Testis (tissue), 3 donors: ENCODE measurements around the gene PGP. TPM values are rescaled to one million over a fixed set of nuclear protein-coding genes. Genes with fewer than 3 reads are reported as not detected.

Source experiments
- DNase-seq: peaks from one replicate; pipeline ENCODE4 v3.0.0-alpha.2; 2019
- H3K27ac ChIP-seq, 2 donors: fragments of 200-600 bp; sonication (generic); one replicate each; pipeline ENCODE4 v1.5.1; 2019
- H3K27me3 ChIP-seq: fragments of 200-600 bp; sonication (generic); one replicate; pipeline ENCODE4 v1.5.1; 2019
- H3K36me3 ChIP-seq: fragments of 200-600 bp; sonication (generic); one replicate; pipeline ENCODE4 v1.5.1; 2017; ENCODE audit warnings: low read depth; ENCODE audit errors: missing control alignments
- H3K4me1 ChIP-seq: fragments of 200-600 bp; sonication (generic); one replicate; pipeline ENCODE4 v1.5.1; 2019
- H3K4me3 ChIP-seq, 2 donors: fragments of 200-600 bp; sonication (generic); one replicate each; pipeline ENCODE4 v1.5.1; 2017 to 2019
- H3K9me3 ChIP-seq: fragments of 200-600 bp; sonication (generic); one replicate; pipeline ENCODE4 v1.5.1; 2017
- CTCF ChIP-seq, 3 experiments: fragments of 450-650 bp in 2 of 3; fragments of 200-600 bp in 1 of 3; sonication (generic) in 1 of 3; IDR thresholded peaks; one replicate each; pipeline ENCODE4 v1.5.1; 2016 to 2019; ENCODE audit warnings: antibody characterized with exemption in 3 of 3, mild to moderate bottlenecking in 2 of 3, moderate library complexity in 1 of 3
- POLR2A ChIP-seq: fragments of 450-650 bp; IDR thresholded peaks from one replicate; pipeline ENCODE4 v1.6.1; 2017; ENCODE audit warnings: antibody characterized with exemption, mild to moderate bottlenecking, moderate library complexity
- WGBS, 2 donors: methylation state at CpG; one replicate each; pipeline ENCODE4 v1.1.5; 2018; 5-methylcytosine and 5-hydroxymethylcytosine counted together
- intact Hi-C: fragments of 100-400 bp; cut with DNase I; formaldehyde crosslinking; loops from one replicate; pipeline ENCODE4 v1.15.1; 2023; ENCODE audit warnings: low total_unique reads
- polyA plus RNA-seq: library from polyadenylated mRNA; stranded (reverse); fragments of 350-450 nt; fragmentation: Illumina TruSeq; extraction: RNeasy Lipid Tissue Mini Kit (QIAGEN cat#74804); gene quantifications from one replicate; pipeline ENCODE4 v1.2.3, GENCODE V29; 2014; ENCODE audit warnings: low read depth, low replicate concordance; ENCODE audit not compliant: insufficient read depth
- total RNA-seq, 2 donors: library from RNA; depleted of rRNA; stranded (reverse); fragments of >200 nt; gene quantifications; one replicate each; pipeline ENCODE4 v1.2.3, GENCODE V29; 2016

PGP gene
- total and polyA plus RNA-seq, 3 donors from 2014 or later, result 50.0 to 118 (median 56.3) TPM

- intact Hi-C loops, result no loop called here
- Histone ChIP-seq H3K27ac (no peak overlapping the region), H3K4me1 (peaks cover 9% of the 10 kb centered on the region), H3K9me3 (no peaks in the 10 kb centered on the region), H3K36me3 (no peaks in the 10 kb centered on the region), H3K27me3 (no peaks in the 10 kb centered on the region), H3K4me3 (no peak overlapping the region)
- DNase-seq, result no peak
- TF ChIP-seq POLR2A, result no peak
- TF ChIP-seq CTCF (IDR thresholded peaks at IDR 0.05), result no peak
- 94 to 100% methylated on average over 3 to 28 of the region's 28 CpGs for WGBS, 2 donors
Measured at GRCh38 chr16:2233046-2233775, 18.6 kb upstream of the PGP start.

GRCh38 chr16:2232094-2232990 lies 17.7 kb upstream of the PGP start:
- intact Hi-C loops, result no loop called here
- no peaks in the 10 kb centered on the region for H3K27me3 ChIP-seq
- no peaks in the 10 kb centered on the region for H3K9me3 ChIP-seq
- no peak overlapping the region for H3K27ac ChIP-seq
- peaks cover 9% of the 10 kb centered on the region for H3K4me1 ChIP-seq
- no peaks in the 10 kb centered on the region for H3K36me3 ChIP-seq
- TF ChIP-seq CTCF (IDR thresholded peaks at IDR 0.05) (no peak), POLR2A (no peak)
- no peak overlapping the region for H3K4me3 ChIP-seq
- DNase-seq, result no peak
- WGBS, 2 donors, result 83% methylated on average over 7 to 36 of the region's 41 CpGs

- H3K4me3 ChIP-seq, result no peak overlapping the region
- H3K27ac ChIP-seq, result no peak overlapping the region
- H3K9me3 ChIP-seq, result no peaks in the 10 kb centered on the region
- no peaks in the 10 kb centered on the region for H3K27me3 ChIP-seq
- no peak for TF ChIP-seq POLR2A
- TF ChIP-seq CTCF (IDR thresholded peaks at IDR 0.05), result no peak
- no peak for DNase-seq
- H3K36me3 ChIP-seq, result no peaks in the 10 kb centered on the region
- WGBS, 2 donors, result 60 to 90% methylated on average over 1 to 29 of the region's 29 CpGs
- intact Hi-C loops, result no loop called here
- peaks cover 6% of the 10 kb centered on the region for H3K4me1 ChIP-seq
Measured at GRCh38 chr16:2231016-2231931, 16.6 kb upstream of the PGP start.

- H3K4me1 ChIP-seq, result peaks cover 9% of the 10 kb centered on the region
- no peaks in the 10 kb centered on the region for H3K36me3 ChIP-seq
- no peaks in the 10 kb centered on the region for H3K9me3 ChIP-seq
- DNase-seq, result no peak
- H3K27ac ChIP-seq, result no peak overlapping the region
- TF ChIP-seq POLR2A (no peak), CTCF (IDR thresholded peaks at IDR 0.05) (no peak)
- H3K27me3 ChIP-seq, result no peaks in the 10 kb centered on the region
- intact Hi-C loops, result no loop called here
- WGBS, 2 donors, result 71 to 87% methylated on average over 13 of the region's 13 CpGs
- no peak overlapping the region for H3K4me3 ChIP-seq
Measured at GRCh38 chr16:2230376-2230775, 15.7 kb upstream of the PGP start.
